Loucy (cell line): ENCODE data around the gene AFF2.
A peak's percentile ranks its signal among the peaks of the same experiment; 100 is the strongest.

ENCODE experiments used
- H2AFZ ChIP-seq: fragments of 200-600 bp; sonication (generic); 2 replicates; pipeline ENCODE4 v1.6.0; 2016; ENCODE audit warnings: antibody characterized with exemption, mild to moderate bottlenecking, low read length, moderate library complexity
- H3F3A ChIP-seq: fragments of 200-600 bp; 2 replicates; pipeline ENCODE4 v1.6.0; 2016; ENCODE audit warnings: antibody characterized with exemption, low read depth, mild to moderate bottlenecking
- H3K27me3 ChIP-seq: fragments of 200-600 bp; sonication (generic); 2 replicates; pipeline ENCODE4 v1.6.1; 2014; ENCODE audit warnings: low read length, mild to moderate bottlenecking; ENCODE audit not compliant: insufficient read depth, poor library complexity, severe bottlenecking
- H3K36me3 ChIP-seq: fragments of 200-600 bp; sonication (generic); 2 replicates; pipeline ENCODE4 v1.6.1; 2016; ENCODE audit warnings: low read length; ENCODE audit not compliant: insufficient read depth
- H3K4me1 ChIP-seq: fragments of 200-600 bp; sonication (generic); 2 replicates; pipeline ENCODE4 v1.5.1; 2014; ENCODE audit warnings: low read length, mild to moderate bottlenecking; ENCODE audit not compliant: insufficient read depth, poor library complexity, severe bottlenecking
- H3K4me2 ChIP-seq: fragments of 200-600 bp; sonication (generic); 2 replicates; pipeline ENCODE4 v1.6.0; 2014; ENCODE audit warnings: antibody characterized with exemption, low read length, low read depth, mild to moderate bottlenecking; ENCODE audit not compliant: poor library complexity, severe bottlenecking
- H3K4me3 ChIP-seq: fragments of 200-600 bp; sonication (generic); 2 replicates; pipeline ENCODE4 v1.5.1; 2014; ENCODE audit warnings: low read length, mild to moderate bottlenecking, mixed read lengths; ENCODE audit not compliant: poor library complexity, severe bottlenecking
- H3K79me2 ChIP-seq: fragments of 200-600 bp; sonication (generic); 2 replicates; pipeline ENCODE4 v1.6.1; 2014; ENCODE audit warnings: low read length; ENCODE audit not compliant: insufficient read depth
- H3K9ac ChIP-seq: fragments of 200-600 bp; sonication (generic); 2 replicates; pipeline ENCODE4 v1.6.0; 2014; ENCODE audit warnings: mild to moderate bottlenecking, low read depth, low read length, moderate library complexity; ENCODE audit not compliant: poor library complexity, severe bottlenecking
- H3K9me2 ChIP-seq: fragments of 200-600 bp; sonication (generic); replicated peaks from 2 replicates; pipeline ENCODE4 v1.6.1; 2016; ENCODE audit warnings: low read depth, low read length, mixed read lengths
- H3K9me3 ChIP-seq: fragments of 200-600 bp; sonication (generic); 2 replicates; pipeline ENCODE4 v1.6.1; 2014; ENCODE audit warnings: mild to moderate bottlenecking, antibody characterized with exemption, low read length, low read depth; ENCODE audit not compliant: insufficient read depth
- H4K20me1 ChIP-seq: fragments of 200-600 bp; sonication (generic); 2 replicates; pipeline ENCODE4 v1.6.0; 2014; ENCODE audit warnings: antibody characterized with exemption, low read length, mild to moderate bottlenecking; ENCODE audit not compliant: insufficient read depth, poor library complexity, severe bottlenecking
- EZH2phosphoT487 ChIP-seq: fragments of 200-600 bp; IDR thresholded peaks from 2 replicates; pipeline ENCODE4 v1.6.1; 2018; ENCODE audit warnings: antibody characterized with exemption, mild to moderate bottlenecking, moderate library complexity, borderline replicate concordance
- TF ChIP-seq, protein P1 (sequence below): fragments of 200-600 bp; sonication (generic); conservative IDR thresholded peaks from 2 replicates; pipeline ENCODE4 v1.5.1; 2014; ENCODE audit warnings: mild to moderate bottlenecking, antibody characterized with exemption, low read length

Gene AFF2

DNA sequence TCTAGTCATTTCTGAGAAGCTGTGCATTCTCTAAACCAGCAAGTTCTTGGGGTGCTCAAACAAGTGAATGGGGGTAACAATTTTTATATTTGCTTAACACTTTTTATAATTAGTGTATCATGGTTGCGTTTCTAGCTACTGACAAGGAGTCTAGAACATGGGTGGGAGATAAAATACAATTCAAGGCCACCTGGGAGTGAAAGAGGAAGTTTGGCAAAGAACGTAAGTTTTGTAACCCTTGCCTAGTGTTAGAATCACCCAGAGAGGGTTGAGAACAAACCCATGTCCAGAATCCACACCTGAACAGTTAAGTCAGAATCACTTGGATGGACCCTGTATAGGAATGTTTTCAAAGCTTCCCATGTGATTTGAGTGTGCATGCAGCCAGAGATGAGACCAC is 92.7 kb downstream of the AFF2 start:
- Histone ChIP-seq H3K9me2 (no peaks in the 10 kb centered on the region), H4K20me1 (peaks cover 28% of the 10 kb centered on the region), H3K9ac (no peak overlapping the region), H3K4me2 (no peak overlapping the region), H3K4me1 (peaks cover 54% of the 10 kb centered on the region), H3K79me2 (peaks cover 99% of the 10 kb centered on the region), H3F3A (no peaks in the 10 kb centered on the region), H3K4me3 (no peak overlapping the region), H2AFZ (no peak overlapping the region), H3K27me3 (no peaks in the 10 kb centered on the region), H3K9me3 (no peaks in the 10 kb centered on the region), H3K36me3 (no peaks in the 10 kb centered on the region; the same call in 1 of the 2 replicates)
- no peak for TF ChIP-seq EZH2phosphoT487
- TF ChIP-seq, protein P1, sequence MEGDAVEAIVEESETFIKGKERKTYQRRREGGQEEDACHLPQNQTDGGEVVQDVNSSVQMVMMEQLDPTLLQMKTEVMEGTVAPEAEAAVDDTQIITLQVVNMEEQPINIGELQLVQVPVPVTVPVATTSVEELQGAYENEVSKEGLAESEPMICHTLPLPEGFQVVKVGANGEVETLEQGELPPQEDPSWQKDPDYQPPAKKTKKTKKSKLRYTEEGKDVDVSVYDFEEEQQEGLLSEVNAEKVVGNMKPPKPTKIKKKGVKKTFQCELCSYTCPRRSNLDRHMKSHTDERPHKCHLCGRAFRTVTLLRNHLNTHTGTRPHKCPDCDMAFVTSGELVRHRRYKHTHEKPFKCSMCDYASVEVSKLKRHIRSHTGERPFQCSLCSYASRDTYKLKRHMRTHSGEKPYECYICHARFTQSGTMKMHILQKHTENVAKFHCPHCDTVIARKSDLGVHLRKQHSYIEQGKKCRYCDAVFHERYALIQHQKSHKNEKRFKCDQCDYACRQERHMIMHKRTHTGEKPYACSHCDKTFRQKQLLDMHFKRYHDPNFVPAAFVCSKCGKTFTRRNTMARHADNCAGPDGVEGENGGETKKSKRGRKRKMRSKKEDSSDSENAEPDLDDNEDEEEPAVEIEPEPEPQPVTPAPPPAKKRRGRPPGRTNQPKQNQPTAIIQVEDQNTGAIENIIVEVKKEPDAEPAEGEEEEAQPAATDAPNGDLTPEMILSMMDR, result no peak

DNA sequence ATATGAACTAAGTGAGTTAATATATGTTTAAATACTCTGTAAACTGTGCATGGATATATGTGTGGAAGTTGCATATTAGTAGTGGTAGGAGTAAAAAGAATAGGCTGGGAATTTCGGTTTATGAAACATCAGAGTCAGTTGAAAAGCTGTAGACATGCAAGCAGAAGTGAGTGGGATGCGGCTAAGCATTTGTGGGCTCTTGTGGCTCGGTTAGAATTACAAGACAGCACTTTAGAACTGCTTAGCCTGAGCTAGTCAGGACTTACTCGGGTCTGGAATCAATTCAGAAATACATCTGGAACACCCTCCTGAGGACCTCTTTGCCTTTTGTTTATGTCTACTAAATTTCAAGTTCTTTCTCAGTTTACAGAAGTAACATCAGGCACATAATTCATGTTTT is 93.6 kb downstream of the AFF2 start:
- Histone ChIP-seq H3K9me2 (no peaks in the 10 kb centered on the region), H3K9me3 (no peaks in the 10 kb centered on the region), H3K79me2 (peaks cover 96% of the 10 kb centered on the region), H3K4me1 (peaks cover 63% of the 10 kb centered on the region), H2AFZ (no peak overlapping the region), H4K20me1 (peaks cover 30% of the 10 kb centered on the region), H3K4me2 (no peak overlapping the region), H3K4me3 (no peak overlapping the region), H3K27me3 (no peaks in the 10 kb centered on the region), H3F3A (no peaks in the 10 kb centered on the region), H3K9ac (no peak overlapping the region), H3K36me3 (no peaks in the 10 kb centered on the region; the same call in 1 of the 2 replicates)
- TF ChIP-seq, protein P1, result no peak
- no peak for TF ChIP-seq EZH2phosphoT487

GRCh38 chrX:148599404-148599803 is 99.0 kb downstream of the AFF2 start:
- Histone ChIP-seq H3K4me2 (peak overlapping the region; percentile 63), H4K20me1 (peaks cover 28% of the 10 kb centered on the region), H3K9ac (peak overlapping the region; percentile 57), H3F3A (no peaks in the 10 kb centered on the region), H3K79me2 (peaks cover 83% of the 10 kb centered on the region), H3K27me3 (no peaks in the 10 kb centered on the region), H3K9me2 (no peaks in the 10 kb centered on the region), H3K4me1 (peaks cover 49% of the 10 kb centered on the region), H3K36me3 (no peaks in the 10 kb centered on the region; the same call in 1 of the 2 replicates), H3K4me3 (peak overlapping the region; percentile 47), H2AFZ (no peak overlapping the region), H3K9me3 (no peaks in the 10 kb centered on the region)
- no peak for TF ChIP-seq EZH2phosphoT487
- TF ChIP-seq, protein P1, result no peak
